OCI-LY3 (cell line): ENCODE results near the gene LARGE1.

Source experiments
- CTCF ChIP-seq: fragments of 200-600, 300-600 bp; sonication (generic); IDR thresholded peaks from 2 replicates; pipeline ENCODE4 v1.5.1; 2014; ENCODE audit warnings: antibody characterized with exemption, low read length, low read depth
- EZH2phosphoT487 ChIP-seq: fragments of 200-600 bp; shearing (Covaris generic); IDR thresholded peaks from 2 replicates; pipeline ENCODE4 v1.6.1; 2018; ENCODE audit warnings: antibody characterized with exemption, mixed run types, low read depth

- TF ChIP-seq CTCF (no peak), EZH2phosphoT487 (no peak)
These were observed 17.3 kb downstream of the LARGE1 start for GRCh38 chr22:33903012-33903411.
